H1 (cell line): ENCODE data around the gene ITPKC. TPM values are rescaled to one million over a fixed set of nuclear protein-coding genes. Genes with fewer than 3 reads are reported as not detected.

Experiments used
- CTCF ChIA-PET: fragments of 300-600 bp; sonication (Branson Sonifier 250); formaldehyde crosslinking; loops from one replicate; lab custom pipeline; 2021; ENCODE audit not compliant: partially characterized antibody; lab: Charles Lee
- POLR2A ChIA-PET: fragments of 300-600 bp; sonication (Branson Sonifier 250); formaldehyde crosslinking; loops from one replicate; lab custom pipeline; 2021; ENCODE audit warnings: inconsistent platforms; ENCODE audit not compliant: partially characterized antibody; lab: Charles Lee
- DNase-seq, 2 experiments: peaks; one replicate each; pipeline versions ENCODE4 v3.0.0 to v3.0.0-alpha.2; 2010 to 2022; ENCODE audit warnings: low spot score in 2 of 2, low read depth in 1 of 2, mixed read lengths in 1 of 2
- FAIRE-seq: peaks from 2 replicates; lab custom pipeline; 2011; peaks lifted over from hg19 to GRCh38; lab: Jason Lieb, UNC
- H2AFZ ChIP-seq: 2 replicates; pipeline ENCODE4 v1.8.1; 2012; ENCODE audit warnings: low read length, inconsistent platforms
- H2AK5ac ChIP-seq: 2 replicates; pipeline ENCODE4 v1.6.1; 2013; ENCODE audit warnings: low read depth, low read length
- H2BK120ac ChIP-seq: replicated peaks from 2 replicates; pipeline ENCODE3; 2013; ENCODE audit warnings: low read depth, low read length, inconsistent platforms
- H2BK12ac ChIP-seq: 2 replicates; pipeline ENCODE4 v1.6.1; 2013; ENCODE audit warnings: low read depth, low read length
- H2BK15ac ChIP-seq: 2 replicates; pipeline ENCODE4 v1.6.1; 2013; ENCODE audit warnings: low read length
- H2BK20ac ChIP-seq: 2 replicates; pipeline ENCODE4 v1.6.1; 2013; ENCODE audit warnings: low read length
- H2BK5ac ChIP-seq: 2 replicates; pipeline ENCODE4 v1.6.1; 2013; ENCODE audit warnings: low read depth, low read length
- H3K14ac ChIP-seq: 2 replicates; pipeline ENCODE4 v1.6.1; 2013; ENCODE audit warnings: inconsistent platforms; ENCODE audit not compliant: insufficient read length
- H3K18ac ChIP-seq: 2 replicates; pipeline ENCODE4 v1.6.1; 2013; ENCODE audit warnings: low read length; ENCODE audit errors: extremely low read depth
- H3K23ac ChIP-seq: 2 replicates; pipeline ENCODE4 v1.6.1; 2013; ENCODE audit warnings: inconsistent platforms; ENCODE audit not compliant: insufficient read length
- H3K23me2 ChIP-seq: 2 replicates; pipeline ENCODE4 v1.6.1; 2013; ENCODE audit warnings: low read depth, low read length
- H3K27ac ChIP-seq: 2 replicates; pipeline ENCODE4 v1.6.1; 2011; ENCODE audit warnings: low read depth, low read length, inconsistent platforms
- H3K27me3 ChIP-seq, 4 experiments: replicated peaks in 1 of 4; 1 replicate in 1 of 4; 2 replicates in 3 of 4; pipeline versions ENCODE4 v1.6.1 to v1.8.1; 2011 to 2013; ENCODE audit warnings: low read length in 3 of 4, mild to moderate bottlenecking in 3 of 4, inconsistent platforms in 2 of 4, mixed read lengths in 2 of 4, moderate library complexity in 1 of 4; ENCODE audit not compliant: control insufficient read depth in 3 of 4, insufficient read depth in 3 of 4; ENCODE audit errors: extremely low read depth in 1 of 4
- H3K36me3 ChIP-seq, 4 experiments: 2 replicates each; pipeline versions ENCODE4 v1.6.1 to v1.8.1; 2011 to 2013; ENCODE audit warnings: mild to moderate bottlenecking in 4 of 4, low read length in 3 of 4, moderate library complexity in 2 of 4, control low read depth in 1 of 4, inconsistent platforms in 1 of 4; ENCODE audit not compliant: insufficient read depth in 4 of 4, control insufficient read depth in 2 of 4
- H3K4ac ChIP-seq: replicated peaks from 2 replicates; pipeline ENCODE3; 2013; ENCODE audit warnings: low read length, low read depth, mixed read lengths, inconsistent platforms; ENCODE audit not compliant: insufficient read length
- H3K4me1 ChIP-seq, 4 experiments: replicated peaks in 1 of 4; 1 replicate in 1 of 4; 2 replicates in 3 of 4; pipeline versions ENCODE4 v1.6.1 to v1.8.1; 2011 to 2013; ENCODE audit warnings: low read length in 3 of 4, inconsistent platforms in 2 of 4, mixed read lengths in 1 of 4; ENCODE audit not compliant: insufficient read depth in 4 of 4, control insufficient read depth in 3 of 4
- H3K4me2 ChIP-seq, 2 experiments: 2 replicates each; pipeline versions ENCODE4 v1.6.1 to v1.8.1; 2011 to 2013; ENCODE audit warnings: low read depth in 2 of 2, low read length in 2 of 2, control low read depth in 1 of 2, inconsistent platforms in 1 of 2, mild to moderate bottlenecking in 1 of 2; ENCODE audit not compliant: insufficient read depth in 1 of 2
- H3K4me3 ChIP-seq, 4 experiments: fragments of 200-600, 300-600 bp in 1 of 4; sonication (generic), shearing (Covaris generic), sonication (Bioruptor Twin) in 1 of 4; 2 replicates each; pipeline versions ENCODE4 v1.5.1 to v1.8.1; 2011 to 2016; ENCODE audit warnings: low read length in 4 of 4, low read depth in 3 of 4, control low read depth in 2 of 4, inconsistent platforms in 2 of 4, mild to moderate bottlenecking in 2 of 4, mixed read lengths in 1 of 4, moderate library complexity in 1 of 4; ENCODE audit not compliant: insufficient read depth in 2 of 4; ENCODE audit errors: extremely low read depth in 1 of 4
- H3K56ac ChIP-seq: replicated peaks from 2 replicates; pipeline ENCODE3; 2013; ENCODE audit warnings: low read depth, mild to moderate bottlenecking, mixed read lengths, low read length, inconsistent platforms; ENCODE audit not compliant: insufficient read length
- H3K79me1 ChIP-seq: 2 replicates; pipeline ENCODE4 v1.6.1; 2013; ENCODE audit warnings: low read depth, low read length, control low read depth
- H3K79me2 ChIP-seq, 2 experiments: 2 replicates each; pipeline versions ENCODE4 v1.6.1 to v1.8.1; 2012 to 2013; ENCODE audit warnings: low read length in 2 of 2, mild to moderate bottlenecking in 2 of 2, inconsistent platforms in 1 of 2; ENCODE audit not compliant: insufficient read depth in 2 of 2, control insufficient read depth in 1 of 2
- H3K9ac ChIP-seq, 4 experiments: replicated peaks in 1 of 4; 1 replicate in 1 of 4; 2 replicates in 3 of 4; pipeline versions ENCODE4 v1.6.1 to v1.8.1; 2011 to 2013; ENCODE audit warnings: low read depth in 3 of 4, low read length in 3 of 4, control low read depth in 2 of 4, mild to moderate bottlenecking in 2 of 4, moderate library complexity in 2 of 4, inconsistent platforms in 1 of 4; ENCODE audit errors: extremely low read depth in 1 of 4
- H3K9me3 ChIP-seq, 2 experiments: 2 replicates each; pipeline versions ENCODE4 v1.6.1 to v1.8.1; 2012 to 2013; ENCODE audit warnings: mild to moderate bottlenecking in 2 of 2, moderate library complexity in 2 of 2, control low read depth in 1 of 2, inconsistent platforms in 1 of 2, low read depth in 1 of 2, low read length in 1 of 2, mixed read lengths in 1 of 2; ENCODE audit not compliant: insufficient read depth in 2 of 2
- H4K20me1 ChIP-seq, 2 experiments: replicated peaks in 1 of 2; 2 replicates each; pipeline versions ENCODE3 to v1.8.1; 2011 to 2013; ENCODE audit warnings: inconsistent platforms in 2 of 2, low read length in 2 of 2, mild to moderate bottlenecking in 1 of 2; ENCODE audit not compliant: insufficient read depth in 2 of 2, control insufficient read depth in 1 of 2
- H4K5ac ChIP-seq: 2 replicates; pipeline ENCODE4 v1.6.1; 2013; ENCODE audit warnings: low read length, low read depth, mixed read lengths, inconsistent platforms; ENCODE audit not compliant: insufficient read length
- H4K8ac ChIP-seq: 2 replicates; pipeline ENCODE4 v1.8.0; 2013; ENCODE audit warnings: mild to moderate bottlenecking, moderate library complexity, low read length, inconsistent platforms; ENCODE audit not compliant: insufficient read depth; ENCODE audit errors: extremely low read depth
- H4K91ac ChIP-seq: replicated peaks from 2 replicates; pipeline ENCODE3; 2013; ENCODE audit warnings: low read length, mixed read lengths, inconsistent platforms; ENCODE audit not compliant: insufficient read length
- ASH2L ChIP-seq: fragments of 200-600, 300-600 bp; sonication (generic); IDR thresholded peaks from one replicate; pipeline ENCODE4 v1.7.1; 2017; ENCODE audit warnings: low read length
- CBX8 ChIP-seq: fragments of 300-800, 300-1000 bp; sonication (generic); IDR thresholded peaks from 2 replicates; pipeline ENCODE4 v1.7.1; 2016; ENCODE audit warnings: low read depth, low read length, borderline replicate concordance
- CHD1 ChIP-seq: IDR thresholded peaks from 2 replicates; pipeline ENCODE4 v1.6.1; 2012; ENCODE audit warnings: low read depth, low read length, improper control_type of control experiment
- GABPA ChIP-seq: IDR thresholded peaks from 2 replicates; pipeline ENCODE4 v1.6.1; 2011; ENCODE audit warnings: mild to moderate bottlenecking, low read length, moderate library complexity, borderline replicate concordance; ENCODE audit not compliant: insufficient read depth
- NRF1 ChIP-seq: IDR thresholded peaks from 2 replicates; pipeline ENCODE4 v1.6.1; 2011; ENCODE audit warnings: mild to moderate bottlenecking, low read depth, low read length, improper control_type of control experiment
- POLR2A ChIP-seq, 2 experiments: IDR thresholded peaks; 1 replicate in 1 of 2; 2 replicates in 1 of 2; pipeline ENCODE4 v1.6.1; 2011; ENCODE audit warnings: low read depth in 2 of 2, low read length in 2 of 2, mild to moderate bottlenecking in 2 of 2; ENCODE audit errors: control extremely low read depth in 1 of 2
- POLR2AphosphoS5 ChIP-seq: IDR thresholded peaks from 2 replicates; pipeline ENCODE4 v1.6.1; 2011; ENCODE audit warnings: low read depth, low read length
- RNF2 ChIP-seq: fragments of 200-900, 300-1000 bp; sonication (generic); IDR thresholded peaks from 2 replicates; pipeline ENCODE4 v1.7.1; 2016; ENCODE audit warnings: borderline replicate concordance, low read depth, mild to moderate bottlenecking, antibody characterized with exemption, low read length; ENCODE audit not compliant: poor library complexity, severe bottlenecking; ENCODE audit errors: missing control alignments
- SIN3A ChIP-seq, 2 experiments: IDR thresholded peaks in 1 of 2; conservative IDR thresholded peaks in 1 of 2; 2 replicates each; pipeline ENCODE4 v1.6.1; 2011 to 2012; ENCODE audit warnings: low read length in 2 of 2, improper control_type of control experiment in 1 of 2, low read depth in 1 of 2, mild to moderate bottlenecking in 1 of 2
- SIRT6 ChIP-seq: IDR thresholded peaks from one replicate; pipeline ENCODE4 v1.7.1; 2012; ENCODE audit warnings: low read length, inconsistent platforms
- SIX5 ChIP-seq: IDR thresholded peaks from 2 replicates; pipeline ENCODE4 v1.6.1; 2011; ENCODE audit warnings: mild to moderate bottlenecking, low read depth, low read length
- SRF ChIP-seq: IDR thresholded peaks from 2 replicates; pipeline ENCODE4 v1.6.1; 2011; ENCODE audit warnings: mild to moderate bottlenecking, low read depth, low read length, moderate library complexity
- TBP ChIP-seq: IDR thresholded peaks from 2 replicates; pipeline ENCODE4 v1.6.1; 2011; ENCODE audit warnings: low read depth, low read length, improper control_type of control experiment
- YY1 ChIP-seq: IDR thresholded peaks from 2 replicates; pipeline ENCODE4 v1.6.1; 2011; ENCODE audit warnings: low read depth, mild to moderate bottlenecking, low read length
- ZNF274 ChIP-seq: IDR thresholded peaks from 2 replicates; pipeline ENCODE4 v1.7.0; 2012; ENCODE audit warnings: low read length, borderline replicate concordance; ENCODE audit errors: extremely low read depth
- WGBS, 2 experiments: shearing (Covaris generic) in 1 of 2; methylation state at CpG; one replicate each; pipeline versions ENCODE4 v1.1.6 to v1.1.7; 2013 to 2015; ENCODE audit warnings: low lambda C conversion rate in 2 of 2, mixed read lengths in 2 of 2, inconsistent platforms in 1 of 2, low coverage in 1 of 2, missing lambda C conversion rate in 1 of 2; ENCODE audit not compliant: insufficient replicate concordance in 2 of 2, insufficient coverage in 1 of 2, insufficient read length in 1 of 2; ENCODE audit errors: extremely low coverage in 1 of 2, missing lambda C conversion rate in 1 of 2; 5-methylcytosine and 5-hydroxymethylcytosine counted together
- polyA plus RNA-seq, 7 experiments: library from polyadenylated mRNA; depleted of rRNA in 3 of 7; stranded (reverse) in 5 of 7; unstranded in 2 of 7; fragments of >200 nt in 5 of 7; fragments of 200-250 nt in 2 of 7; gene quantifications; 1 replicate in 5 of 7; 2 replicates in 1 of 7; 4 replicates in 1 of 7; pipeline versions ENCODE4 v1.2.1 to v1.2.3, GENCODE V29; 2011 to 2013; ENCODE audit warnings: missing spikeins in 2 of 7, mixed read lengths in 2 of 7
- total RNA-seq: library from RNA; stranded (reverse); fragmentation: NEBNext Ultra II Directional; extraction: Animal tissue kit (Norgen Biotek cat#: 25700); gene quantifications from 2 replicates; pipeline ENCODE4 v1.2.1, GENCODE V29; 2021

Gene ITPKC
- total and polyA plus RNA-seq, 2 of the 8 experiments (the other 6 are each of a cell fraction or from before 2014, with no cell fraction given) = 5.2 to 8.9 TPM

- Histone ChIP-seq H2AK5ac (no peak overlapping the region), H3K18ac (no peak overlapping the region), H3K79me1 (no peaks in the 10 kb centered on the region), H2BK15ac (no peak overlapping the region), H3K36me3 (peaks cover 0 to 13% (median 2%) of the 10 kb centered on the region in 4 experiments; a peak in 3 of 8 replicates), H3K14ac (no peak overlapping the region), H3K4ac (no peak overlapping the region), H4K5ac (no peak overlapping the region), H3K4me2 (no peak overlapping the region), H3K4me1 (peaks cover 0 to 13% (median 3%) of the 10 kb centered on the region in 4 experiments; a peak in 4 of 7 replicates), H4K91ac (no peak overlapping the region), H3K9me3 (no peaks in the 10 kb centered on the region), H2BK12ac (no peak overlapping the region), H2BK5ac (no peak overlapping the region), H3K23ac (no peak overlapping the region), H4K8ac (no peak overlapping the region), H3K4me3 (no peak overlapping the region), H3K9ac (no peak overlapping the region), H3K79me2 (0 out of 4 replicates have a peak, but pooled peaks cover 0 to under 1% of the 10 kb centered on the region in 2 experiments), H2BK120ac (no peak overlapping the region), H2BK20ac (no peak overlapping the region), H4K20me1 (peaks cover 0 to 8% of the 10 kb centered on the region in 2 experiments), H3K56ac (no peak overlapping the region), H3K27ac (no peak overlapping the region), H3K23me2 (no peaks in the 10 kb centered on the region), H3K27me3 (no peaks in the 10 kb centered on the region), H2AFZ (no peak overlapping the region)
- FAIRE-seq = no peak
- ChIA-PET CTCF (interaction anchor here (0.7 to 4.7 kb wide), 13 partner anchors 9 to 954 kb away, joined by 3 to 26 read pairs (median 4); no protein-coding TSS in a partner anchor), POLR2A (interaction anchor here (0.9 to 12.4 kb wide), 16 partner anchors 9 to 80 kb away, joined by 3 to 120 read pairs (median 4); partner anchors contain the start of genes ACTMAP, COQ8B, ITPKC and NUMBL)
- 93% methylated on average over 16 of the region's 17 CpGs; no CpG with 5 or more reads in 1 of the 2 experiments for WGBS, 2 experiments
- DNase-seq = no peak
- no peak for TF ChIP-seq TBP
- TF ChIP-seq NRF1 = no peak
- TF ChIP-seq SIN3A (conservative IDR thresholded peaks at IDR 0.05 in 1 of 2, IDR thresholded peaks at IDR 0.05 in 1 of 2; ENCODE audit: low read depth in 1 of 2, low read length in 2 of 2) = no peak
- TF ChIP-seq GABPA = no peak
- TF ChIP-seq SRF = no peak
- no peak for TF ChIP-seq SIX5
- no peak for TF ChIP-seq POLR2A (IDR thresholded peaks at IDR 0.05; ENCODE audit: control extremely low read depth in 1 of 2, low read depth in 2 of 2, low read length in 2 of 2)
- no peak for TF ChIP-seq SIRT6
- TF ChIP-seq RNF2 = no peak
- no peak for TF ChIP-seq ASH2L
- no peak for TF ChIP-seq ZNF274
- no peak for TF ChIP-seq POLR2AphosphoS5
- TF ChIP-seq YY1 = no peak
- no peak for TF ChIP-seq CBX8
- no peak for TF ChIP-seq CHD1
Observed at GRCh38 chr19:40742477-40742876, 25.6 kb downstream of the ITPKC start.
